Epithelial cell of proximal tubule (primary cell): ENCODE results near the gene TENM3. TPM values are rescaled to one million over a fixed set of nuclear protein-coding genes. Genes with fewer than 3 reads are reported as not detected.

Experiments
- DNase-seq: peaks from one replicate; pipeline ENCODE4 v3.0.0-alpha.2; 2011; ENCODE audit warnings: low read depth
- H3K4me3 ChIP-seq: 2 replicates; pipeline ENCODE4 v1.5.1; 2011; ENCODE audit warnings: low read depth, mild to moderate bottlenecking, low read length
- CTCF ChIP-seq: conservative IDR thresholded peaks from 2 replicates; pipeline ENCODE4 v1.5.1; 2012; ENCODE audit warnings: low read depth, mild to moderate bottlenecking, low read length
- total RNA-seq: library from RNA; depleted of rRNA; stranded (reverse); fragments of >200 nt; gene quantifications from 2 replicates; pipeline ENCODE4 v1.2.3, GENCODE V29; 2015

TENM3 gene
- total RNA-seq, 1 donor from 2014 or later = 2.4 TPM

DNA sequence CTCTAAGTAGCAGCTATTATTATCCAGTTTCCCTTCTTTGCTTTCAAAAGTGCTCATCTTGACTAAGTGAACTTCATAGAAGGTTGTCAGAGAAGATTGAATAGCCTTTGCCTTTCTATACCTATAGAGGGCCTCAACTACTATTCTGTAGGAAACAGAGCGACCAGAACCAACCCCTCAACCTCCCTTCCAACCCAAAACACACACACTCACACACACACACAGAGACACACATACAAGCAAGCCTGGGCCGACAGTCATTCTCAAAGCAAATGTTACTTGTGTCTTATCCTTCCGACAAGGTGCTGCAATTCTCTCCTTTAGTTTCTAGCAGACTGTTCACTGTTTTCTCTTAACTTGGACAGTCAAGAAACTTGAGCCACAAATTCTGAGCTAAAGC lies 472.3 kb downstream of the TENM3 start:
- no peak for TF ChIP-seq CTCF
- no peak overlapping the region for H3K4me3 ChIP-seq
- no peak for DNase-seq

DNA sequence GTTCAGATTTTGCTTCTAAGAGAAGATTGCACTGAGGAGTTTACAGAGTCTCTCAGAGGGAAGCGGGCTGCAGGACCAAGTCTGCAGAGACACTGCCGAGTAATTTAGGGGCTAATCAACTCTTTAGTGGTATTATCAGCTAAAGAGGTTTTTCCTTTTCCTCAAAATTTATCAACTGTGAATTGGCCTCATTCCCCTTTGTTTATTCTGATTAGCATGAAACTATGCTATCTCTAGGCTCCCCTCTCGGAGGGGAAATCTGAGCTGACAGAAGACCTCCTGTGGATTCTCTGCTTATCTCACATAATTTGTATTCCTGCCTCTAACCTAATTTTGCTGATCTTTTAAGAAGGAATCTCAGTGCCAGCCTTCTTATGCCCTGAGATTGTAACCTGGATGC lies 473.0 kb downstream of the TENM3 start:
- no peak for DNase-seq
- no peak overlapping the region for H3K4me3 ChIP-seq
- no peak for TF ChIP-seq CTCF

- TF ChIP-seq CTCF = no peak
- no peak overlapping the region for H3K4me3 ChIP-seq
- DNase-seq = no peak
Measured at GRCh38 chr4:182717788-182718583, 474.8 kb downstream of the TENM3 start.

GRCh38 chr4:182724414-182724813 lies 481.2 kb downstream of the TENM3 start:
- H3K4me3 ChIP-seq = no peak overlapping the region
- no peak for DNase-seq
- TF ChIP-seq CTCF = no peak

- no peak overlapping the region for H3K4me3 ChIP-seq
- TF ChIP-seq CTCF = no peak
- no peak for DNase-seq
Measured at GRCh38 chr4:182729516-182729915, 486.3 kb downstream of the TENM3 start.

DNA sequence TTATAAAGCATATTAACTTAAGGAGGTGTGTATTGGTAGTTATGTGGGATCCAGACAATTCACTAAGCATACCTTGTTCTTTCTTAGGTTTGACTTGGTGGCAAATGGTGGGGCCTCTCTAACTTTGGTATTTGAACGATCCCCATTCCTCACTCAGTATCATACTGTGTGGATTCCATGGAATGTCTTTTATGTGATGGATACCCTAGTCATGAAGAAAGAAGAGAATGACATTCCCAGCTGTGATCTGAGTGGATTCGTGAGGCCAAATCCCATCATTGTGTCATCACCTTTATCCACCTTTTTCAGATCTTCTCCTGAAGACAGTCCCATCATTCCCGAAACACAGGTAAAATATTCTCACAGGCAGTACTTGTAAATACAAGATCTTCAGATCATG lies 487.6 kb downstream of the TENM3 start:
- no peak overlapping the region for H3K4me3 ChIP-seq
- TF ChIP-seq CTCF = no peak
- DNase-seq = no peak

DNA sequence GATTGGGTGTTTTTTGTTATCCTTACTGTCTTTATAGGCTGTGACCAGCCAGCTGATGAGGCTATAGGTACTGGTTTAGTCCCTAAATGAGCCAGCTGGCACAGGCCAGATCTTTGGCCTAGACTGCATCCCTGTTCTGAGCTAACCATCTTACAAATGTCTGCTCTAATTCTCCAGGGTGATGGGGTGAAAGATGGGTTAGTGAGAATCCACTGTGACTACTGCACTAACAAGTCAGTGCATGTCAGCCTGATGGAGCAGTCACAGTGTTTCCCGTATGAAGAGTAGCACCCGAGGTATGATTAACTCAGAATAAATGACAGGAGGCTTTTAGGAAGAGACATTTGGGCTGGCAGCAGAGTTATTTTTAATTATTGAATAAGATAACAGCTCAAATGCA lies 493.0 kb downstream of the TENM3 start:
- no peak for TF ChIP-seq CTCF

More for the DNA sequence above, 493.0 kb downstream of the TENM3 start:
- H3K4me3 ChIP-seq = no peak overlapping the region
- DNase-seq = no peak
